Mesendoderm (in vitro differentiated cells): ENCODE results near the gene B4GALNT2.
A peak's percentile ranks its signal among the peaks of the same experiment; 100 is the strongest.

Experiments used
- DNase-seq: peaks from one replicate; pipeline ENCODE4 v3.0.0; 2013
- H2AK5ac ChIP-seq: 2 replicates; pipeline ENCODE4 v1.6.1; 2013; ENCODE audit warnings: low read length, inconsistent platforms
- H2BK120ac ChIP-seq: 2 replicates; pipeline ENCODE4 v1.6.1; 2013; ENCODE audit warnings: low read depth, mild to moderate bottlenecking, low read length, moderate library complexity, mixed read lengths
- H2BK15ac ChIP-seq: replicated peaks from 2 replicates; pipeline ENCODE4 v1.6.1; 2013; ENCODE audit warnings: low read depth, mild to moderate bottlenecking, moderate library complexity
- H2BK5ac ChIP-seq: 2 replicates; pipeline ENCODE4 v1.6.1; 2013; ENCODE audit warnings: low read length, inconsistent platforms
- H3K18ac ChIP-seq: 2 replicates; pipeline ENCODE4 v1.6.1; 2013; ENCODE audit warnings: mild to moderate bottlenecking, low read length, mixed read lengths
- H3K23ac ChIP-seq: one replicate; pipeline ENCODE4 v1.6.1; 2013; ENCODE audit warnings: low read length
- H3K27ac ChIP-seq: 2 replicates; pipeline ENCODE4 v1.5.1; 2013; ENCODE audit warnings: low read depth, mild to moderate bottlenecking, inconsistent platforms, low read length, moderate library complexity
- H3K27me3 ChIP-seq: 2 replicates; pipeline ENCODE4 v1.6.1; 2013; ENCODE audit warnings: low read length, control low read depth, mild to moderate bottlenecking, inconsistent platforms; ENCODE audit not compliant: insufficient read depth, poor library complexity
- H3K36me3 ChIP-seq: 2 replicates; pipeline ENCODE4 v1.6.1; 2013; ENCODE audit warnings: low read length, inconsistent platforms; ENCODE audit not compliant: control insufficient read depth, insufficient read depth
- H3K4ac ChIP-seq: one replicate; pipeline ENCODE4 v1.6.1; 2013; ENCODE audit warnings: low read depth, mild to moderate bottlenecking, low read length, moderate library complexity
- H3K4me1 ChIP-seq: 2 replicates; pipeline ENCODE4 v1.6.1; 2013; ENCODE audit warnings: low read depth, low read length, inconsistent platforms; ENCODE audit not compliant: control insufficient read depth
- H3K4me2 ChIP-seq: 2 replicates; pipeline ENCODE4 v1.6.1; 2013; ENCODE audit warnings: low read length
- H3K4me3 ChIP-seq: 2 replicates; pipeline ENCODE4 v1.5.1; 2013; ENCODE audit warnings: mild to moderate bottlenecking, low read length
- H3K56ac ChIP-seq: one replicate; pipeline ENCODE4 v1.6.1; 2013; ENCODE audit warnings: low read length
- H3K79me1 ChIP-seq: 2 replicates; pipeline ENCODE4 v1.6.1; 2013; ENCODE audit warnings: low read length, inconsistent platforms
- H3K79me2 ChIP-seq: 2 replicates; pipeline ENCODE4 v1.6.1; 2013; ENCODE audit warnings: mild to moderate bottlenecking, low read length; ENCODE audit not compliant: control insufficient read depth, insufficient read depth
- H3K9ac ChIP-seq: 2 replicates; pipeline ENCODE4 v1.6.1; 2013; ENCODE audit warnings: low read length, inconsistent platforms
- H4K5ac ChIP-seq: one replicate; pipeline ENCODE4 v1.6.1; 2013; ENCODE audit warnings: low read length
- H4K8ac ChIP-seq: one replicate; pipeline ENCODE4 v1.6.1; 2013; ENCODE audit warnings: low read depth, mild to moderate bottlenecking, control low read depth, low read length, moderate library complexity
- WGBS: extraction: QIAGEN DNeasy Blood & Tissue Kit; methylation state at CpG from one replicate; pipeline ENCODE4 v1.1.7; 2013; ENCODE audit warnings: low lambda C conversion rate, missing lambda C conversion rate; ENCODE audit not compliant: insufficient coverage; ENCODE audit errors: extremely low coverage; 5-methylcytosine and 5-hydroxymethylcytosine counted together

The B4GALNT2 gene

DNA sequence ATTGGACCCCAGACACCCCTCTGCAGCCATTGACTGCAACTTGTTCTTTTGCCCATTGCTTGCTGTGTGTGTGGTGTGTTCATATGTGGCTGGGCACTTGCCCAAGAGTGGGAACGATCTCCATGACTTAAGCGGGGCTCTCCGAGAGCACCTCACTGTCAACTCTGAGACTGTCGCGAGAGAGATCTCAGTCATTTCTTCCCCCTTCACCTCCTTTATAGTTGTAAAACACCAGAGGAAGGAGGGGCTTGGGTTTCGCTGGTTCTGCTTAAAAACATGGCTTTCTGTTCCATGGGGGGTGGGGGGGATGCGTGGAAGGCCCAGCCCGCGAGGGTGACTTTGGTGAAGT is 90.6 kb downstream of the B4GALNT2 start:
- H3K27me3 ChIP-seq = peaks cover 16% of the 10 kb centered on the region
- no peaks in the 10 kb centered on the region for H3K36me3 ChIP-seq
- H3K4me2 ChIP-seq = no peak overlapping the region
- no peak overlapping the region for H2AK5ac ChIP-seq
- H3K56ac ChIP-seq = no peak overlapping the region
- no peak overlapping the region for H3K4ac ChIP-seq
- no peak overlapping the region for H4K8ac ChIP-seq
- H2BK120ac ChIP-seq = no peak overlapping the region
- H3K4me3 ChIP-seq = no peak overlapping the region
- H4K5ac ChIP-seq = no peak overlapping the region
- H3K79me2 ChIP-seq = no peaks in the 10 kb centered on the region
- peaks cover 1% of the 10 kb centered on the region for H3K4me1 ChIP-seq
- no peak overlapping the region for H3K18ac ChIP-seq
- WGBS = no CpG with 5 or more reads among the region's 9 CpGs
- no peak overlapping the region for H3K9ac ChIP-seq
- H3K23ac ChIP-seq = no peak overlapping the region
- no peak for DNase-seq
- H2BK5ac ChIP-seq = no peak overlapping the region
- no peak overlapping the region for H3K27ac ChIP-seq
- no peak overlapping the region for H2BK15ac ChIP-seq
- H3K79me1 ChIP-seq = no peaks in the 10 kb centered on the region

DNA sequence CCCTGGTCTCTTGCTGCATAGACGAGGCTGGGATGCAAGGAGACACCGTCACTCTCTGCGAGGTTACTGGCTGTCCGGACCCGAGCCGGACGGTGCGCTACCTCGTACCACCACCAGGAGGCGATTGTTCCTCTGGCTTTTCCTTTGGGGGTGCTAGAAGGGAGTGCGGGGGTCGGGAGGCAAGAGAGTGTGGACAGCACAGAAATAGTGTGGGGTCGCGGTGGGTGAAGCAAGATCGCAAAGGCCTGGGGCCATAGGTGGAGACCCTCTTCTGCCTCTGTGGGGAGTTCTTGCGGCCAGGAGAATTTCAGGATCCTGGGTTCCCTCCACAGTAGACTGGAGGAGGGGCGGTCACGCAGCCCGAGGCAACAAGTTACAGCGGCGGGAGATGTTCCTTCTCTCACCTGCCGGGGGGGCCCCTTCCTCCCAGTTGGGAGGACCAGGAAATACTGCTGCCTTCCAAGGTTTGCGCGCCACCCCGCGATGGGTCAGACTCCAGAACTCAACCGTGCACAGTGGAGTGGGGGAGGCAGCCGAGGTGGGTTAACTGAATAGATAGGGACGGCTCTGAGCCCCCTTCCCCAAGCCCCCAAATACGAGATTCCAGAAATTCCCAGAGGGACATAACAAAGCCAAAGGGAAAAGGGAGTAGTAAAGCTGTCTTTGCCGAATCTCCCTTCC is 91.1 kb downstream of the B4GALNT2 start:
- Histone ChIP-seq H3K4me2 (peak overlapping the region; percentile 6), H2BK5ac (no peak overlapping the region), H3K23ac (no peak overlapping the region), H3K27ac (no peak overlapping the region), H3K36me3 (no peaks in the 10 kb centered on the region), H3K18ac (no peak overlapping the region), H3K56ac (no peak overlapping the region), H4K5ac (no peak overlapping the region), H4K8ac (no peak overlapping the region), H3K4me3 (no peak overlapping the region), H3K27me3 (peaks cover 16% of the 10 kb centered on the region), H3K79me1 (no peaks in the 10 kb centered on the region), H3K4me1 (peaks cover 1% of the 10 kb centered on the region), H2AK5ac (no peak overlapping the region), H2BK15ac (no peak overlapping the region), H3K9ac (no peak overlapping the region), H3K79me2 (no peaks in the 10 kb centered on the region), H2BK120ac (no peak overlapping the region), H3K4ac (no peak overlapping the region)
- peak; percentile 63 for DNase-seq
- no CpG with 5 or more reads among the region's 31 CpGs for WGBS

DNA sequence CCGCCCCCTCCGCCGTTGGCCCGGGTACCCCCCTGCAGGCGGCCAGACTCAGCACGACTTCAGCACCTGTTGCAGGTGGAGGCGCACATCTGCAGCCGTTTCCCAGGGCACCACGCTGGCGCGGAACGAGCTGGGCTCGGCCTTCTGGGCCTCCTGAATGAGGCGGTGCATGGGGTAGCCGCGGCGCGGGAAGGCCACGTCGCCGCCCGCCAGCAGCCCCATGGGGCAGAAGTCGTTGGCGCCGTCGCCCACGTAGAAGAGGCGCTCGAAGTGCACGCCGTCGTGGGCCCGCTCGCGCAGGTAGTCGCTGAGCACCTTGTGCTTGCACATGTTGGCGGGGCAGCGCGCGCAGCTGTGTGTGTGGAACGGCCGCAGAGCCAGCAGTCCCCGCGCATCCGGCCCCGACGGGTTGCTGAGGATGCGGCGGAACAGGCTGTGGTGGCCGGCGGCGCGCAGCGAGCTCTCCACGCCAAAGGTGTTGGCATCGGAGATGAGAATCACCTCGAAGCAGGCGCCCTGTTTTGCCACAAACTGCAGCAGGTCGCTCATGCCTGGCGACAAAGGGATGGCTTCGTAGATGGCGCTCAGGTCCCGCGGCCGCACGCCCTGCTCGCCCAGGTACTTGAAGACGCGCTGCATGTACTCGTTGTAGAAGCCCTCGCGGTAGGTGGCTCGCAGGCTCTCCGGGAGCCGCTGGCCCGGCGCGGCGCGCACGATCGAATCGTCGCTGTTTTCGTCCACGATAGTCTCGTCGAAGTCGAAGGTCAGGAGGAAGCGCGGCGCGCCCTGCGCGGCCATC is 91.8 kb downstream of the B4GALNT2 start:
- peak overlapping the region; percentile 6 for H3K9ac ChIP-seq
- WGBS = no CpG with 5 or more reads among the region's 95 CpGs
- DNase-seq = peak; percentile 53
- H3K79me2 ChIP-seq = no peaks in the 10 kb centered on the region
- peak overlapping the region; percentile 11 for H3K4me2 ChIP-seq
- H2BK15ac ChIP-seq = no peak overlapping the region
- H3K23ac ChIP-seq = no peak overlapping the region
- no peak overlapping the region for H2BK120ac ChIP-seq
- H3K4me1 ChIP-seq = peaks cover 1% of the 10 kb centered on the region
- no peak overlapping the region for H3K4me3 ChIP-seq
- no peak overlapping the region for H3K18ac ChIP-seq
- H3K36me3 ChIP-seq = no peaks in the 10 kb centered on the region
- no peak overlapping the region for H3K27ac ChIP-seq
- H3K27me3 ChIP-seq = peaks cover 16% of the 10 kb centered on the region
- no peak overlapping the region for H2AK5ac ChIP-seq
- no peak overlapping the region for H4K8ac ChIP-seq
- peak overlapping the region; percentile 29 for H3K56ac ChIP-seq
- H3K4ac ChIP-seq = no peak overlapping the region
- H4K5ac ChIP-seq = no peak overlapping the region
- H2BK5ac ChIP-seq = no peak overlapping the region
- H3K79me1 ChIP-seq = no peaks in the 10 kb centered on the region

DNA sequence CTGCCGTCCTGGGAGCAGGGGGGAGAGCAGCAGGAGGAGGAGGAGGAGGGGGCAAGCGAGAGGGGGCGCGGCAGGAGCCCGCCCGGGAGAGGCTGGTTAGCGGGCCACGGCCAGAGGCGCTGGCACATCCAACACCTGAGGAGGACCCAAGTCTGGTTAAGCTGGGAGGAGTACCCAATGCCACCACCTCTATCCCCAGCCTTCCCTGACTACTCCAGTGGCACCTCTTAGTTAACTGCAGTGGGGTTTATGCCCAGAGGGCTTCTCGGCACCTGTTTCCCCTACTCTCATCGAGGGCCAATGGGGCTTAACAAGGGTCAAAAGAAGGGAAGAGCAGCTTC is 92.4 kb downstream of the B4GALNT2 start:
- Histone ChIP-seq H3K23ac (no peak overlapping the region), H3K79me2 (no peaks in the 10 kb centered on the region), H3K79me1 (no peaks in the 10 kb centered on the region), H2AK5ac (no peak overlapping the region), H3K4me3 (no peak overlapping the region), H3K4me1 (peaks cover 1% of the 10 kb centered on the region), H3K36me3 (no peaks in the 10 kb centered on the region), H2BK120ac (no peak overlapping the region), H3K27ac (no peak overlapping the region), H2BK5ac (no peak overlapping the region), H3K18ac (no peak overlapping the region), H3K56ac (peak overlapping the region; percentile 29), H3K9ac (no peak overlapping the region), H3K27me3 (peaks cover 16% of the 10 kb centered on the region), H4K5ac (no peak overlapping the region), H3K4me2 (peak overlapping the region; percentile 11), H3K4ac (no peak overlapping the region), H2BK15ac (no peak overlapping the region), H4K8ac (no peak overlapping the region)
- DNase-seq = no peak
- no CpG with 5 or more reads among the region's 11 CpGs for WGBS

DNA sequence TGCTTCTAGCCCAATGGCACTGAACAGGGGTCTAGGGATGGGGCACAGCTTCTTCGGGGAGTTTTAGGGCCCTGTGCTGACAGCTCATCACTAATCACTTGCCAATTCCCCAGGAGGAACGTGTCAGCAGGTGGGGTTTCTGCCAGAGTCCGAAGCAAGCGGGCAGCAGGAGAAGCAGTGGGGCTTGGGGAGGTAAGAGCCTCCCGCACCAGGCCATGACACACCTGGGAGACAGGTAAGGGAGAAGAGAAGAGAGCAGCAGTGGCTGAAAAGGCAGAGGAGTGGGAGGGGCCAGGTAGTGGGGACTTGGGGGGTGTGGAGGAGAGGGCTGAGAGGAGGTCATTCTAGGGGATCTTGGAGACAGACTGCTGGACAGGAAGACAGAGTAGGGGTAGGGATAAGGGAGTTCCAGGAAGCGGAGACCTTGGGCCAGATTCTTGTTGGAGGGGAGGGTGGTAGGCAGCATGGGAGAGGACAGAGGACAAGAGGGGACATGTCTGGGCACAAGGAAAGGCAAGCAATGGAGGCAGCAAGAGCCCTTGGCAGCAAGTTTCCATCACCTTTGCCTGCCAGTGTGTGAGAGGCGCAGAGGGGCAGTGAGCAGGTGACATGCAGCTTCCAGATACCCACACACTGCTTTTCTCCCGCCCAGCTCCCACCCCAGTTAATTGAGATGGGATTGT is 93.1 kb downstream of the B4GALNT2 start:
- no peak overlapping the region for H3K9ac ChIP-seq
- H3K56ac ChIP-seq = no peak overlapping the region
- H4K5ac ChIP-seq = no peak overlapping the region
- peaks cover 16% of the 10 kb centered on the region for H3K27me3 ChIP-seq
- H3K4me3 ChIP-seq = no peak overlapping the region
- H3K4ac ChIP-seq = no peak overlapping the region
- H2BK120ac ChIP-seq = no peak overlapping the region
- H3K79me2 ChIP-seq = no peaks in the 10 kb centered on the region
- H2BK15ac ChIP-seq = no peak overlapping the region
- WGBS = no CpG with 5 or more reads among the region's 8 CpGs
- no peak overlapping the region for H2AK5ac ChIP-seq
- H3K4me1 ChIP-seq = peaks cover 1% of the 10 kb centered on the region
- no peak overlapping the region for H4K8ac ChIP-seq
- H3K18ac ChIP-seq = no peak overlapping the region
- H3K23ac ChIP-seq = no peak overlapping the region
- H2BK5ac ChIP-seq = no peak overlapping the region
- DNase-seq = no peak
- no peaks in the 10 kb centered on the region for H3K79me1 ChIP-seq
- H3K27ac ChIP-seq = no peak overlapping the region
- H3K4me2 ChIP-seq = no peak overlapping the region
- H3K36me3 ChIP-seq = no peaks in the 10 kb centered on the region
